SHP77 treated with DMSO at 0.1 percent for 48 hours (cell line): Measurements from ENCODE around the gene MS4A18.

ENCODE experiments used
- DNase-seq: peaks from one replicate; lab custom pipeline; 2025; lab: John Stamatoyannopoulos, UW

MS4A18 gene

GRCh38 chr11:60786811-60787567 lies 62.5 kb downstream of the MS4A18 start:
- DNase-seq: no peak

GRCh38 chr11:60788401-60789125 lies 64.0 kb downstream of the MS4A18 start:
- no peak for DNase-seq

GRCh38 chr11:60790726-60791125 lies 66.2 kb downstream of the MS4A18 start:
- DNase-seq: no peak

GRCh38 chr11:60791153-60791933 lies 66.8 kb downstream of the MS4A18 start:
- no peak for DNase-seq

GRCh38 chr11:60792521-60792920 lies 68.0 kb downstream of the MS4A18 start:
- no peak for DNase-seq
